GM10847 (cell line): ENCODE results near the gene DDAH1.

ENCODE experiments used
- POLR2A ChIP-seq: IDR thresholded peaks from 2 replicates; pipeline ENCODE4 v1.6.1; 2011; ENCODE audit not compliant: insufficient read length; ENCODE audit errors: extremely low read depth

DDAH1 gene

DNA sequence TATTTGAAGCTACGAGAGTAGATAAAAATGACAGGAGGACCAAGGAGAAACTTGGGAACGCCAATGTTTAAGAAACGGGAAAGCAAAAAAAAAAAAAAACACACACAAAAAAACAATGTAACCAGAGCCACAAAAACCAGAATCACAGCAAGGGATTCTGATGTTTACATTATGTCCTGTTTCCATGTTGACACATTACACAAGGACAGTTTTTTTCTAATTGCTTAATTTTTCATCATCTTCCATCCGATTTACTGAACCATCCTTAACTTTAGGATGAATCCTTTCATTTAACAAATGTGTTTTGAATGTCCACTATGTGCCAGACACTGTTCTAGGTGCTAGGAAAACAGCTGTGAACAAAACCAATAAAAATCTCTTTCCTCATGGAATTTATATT lies 187.2 kb downstream of the DDAH1 start:
- no peak for TF ChIP-seq POLR2A

DNA sequence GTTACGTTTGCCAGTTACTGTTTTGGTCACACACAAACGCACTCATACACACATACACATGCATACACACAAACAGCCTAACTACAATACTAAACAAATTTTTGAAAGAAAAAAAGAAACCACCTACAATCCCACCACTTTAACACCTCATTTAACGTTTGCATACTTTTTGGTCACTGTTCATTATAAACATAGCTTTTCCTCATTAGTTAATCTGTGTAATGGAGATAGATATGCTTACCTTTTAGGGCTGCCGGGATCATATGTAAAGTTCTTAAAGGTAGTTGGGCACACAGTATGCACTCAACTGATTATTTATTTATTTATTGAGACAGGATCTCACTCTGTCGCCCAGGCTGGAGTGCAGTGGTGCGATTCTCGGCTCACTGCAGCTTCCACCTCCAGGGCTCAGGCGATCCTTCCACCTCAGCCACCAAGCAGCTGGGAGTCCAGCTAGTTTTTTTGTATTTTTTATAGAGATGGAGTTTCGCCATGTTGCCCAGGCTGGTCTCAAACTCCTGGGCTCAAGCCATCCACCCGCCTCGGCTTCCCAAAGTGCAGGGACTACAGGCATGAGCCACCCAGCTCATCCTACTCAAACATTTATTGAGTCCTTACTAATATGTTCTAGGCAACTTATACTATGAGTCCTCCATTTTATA lies 187.8 kb downstream of the DDAH1 start:
- no peak for TF ChIP-seq POLR2A

DNA sequence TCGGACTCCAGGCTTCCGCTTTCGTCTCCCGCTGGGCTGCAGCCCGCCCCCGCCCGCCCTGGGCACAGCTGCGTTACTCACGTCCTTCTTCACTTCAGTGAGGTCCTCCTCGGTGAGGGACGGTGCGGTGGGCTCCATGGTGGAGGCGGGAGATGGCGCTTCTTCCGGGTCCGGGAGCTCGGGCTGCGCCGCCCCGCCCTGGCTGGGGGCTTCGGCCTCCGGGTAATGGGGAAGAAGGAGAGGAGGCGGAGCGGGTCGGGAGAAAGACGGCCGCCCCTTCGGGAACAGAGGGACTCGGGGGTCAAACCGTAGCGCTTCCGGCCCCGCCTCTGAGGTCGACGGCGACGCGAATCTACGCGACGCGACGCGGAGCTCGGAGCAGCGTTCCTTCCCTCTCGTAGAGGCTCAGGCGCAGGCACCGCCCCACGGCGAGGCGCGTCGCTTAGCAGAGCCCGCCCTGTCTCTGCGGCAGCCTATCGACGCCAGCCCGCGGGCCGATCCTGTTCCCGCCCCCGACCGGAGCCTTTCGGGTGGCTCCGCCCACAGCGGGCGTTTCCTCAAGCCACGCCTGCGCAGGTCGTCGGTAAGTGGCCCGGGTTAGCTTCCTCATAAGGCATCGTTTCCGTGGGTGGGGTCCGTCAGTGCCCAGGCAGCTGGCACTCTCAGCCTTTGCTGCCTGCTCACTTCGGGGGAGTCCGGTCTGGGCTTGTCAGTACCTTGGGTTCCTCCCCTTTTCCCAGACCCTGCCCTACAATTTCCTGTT lies 188.6 kb downstream of the DDAH1 start, which contains the start of gene BCL10:
Gene BCL10 (minus strand): TSS at position 418 of the 763 bp plus-strand sequence. CDS start 280 bp downstream, at position 138.
- TF ChIP-seq POLR2A, result peak; percentile 54

DNA sequence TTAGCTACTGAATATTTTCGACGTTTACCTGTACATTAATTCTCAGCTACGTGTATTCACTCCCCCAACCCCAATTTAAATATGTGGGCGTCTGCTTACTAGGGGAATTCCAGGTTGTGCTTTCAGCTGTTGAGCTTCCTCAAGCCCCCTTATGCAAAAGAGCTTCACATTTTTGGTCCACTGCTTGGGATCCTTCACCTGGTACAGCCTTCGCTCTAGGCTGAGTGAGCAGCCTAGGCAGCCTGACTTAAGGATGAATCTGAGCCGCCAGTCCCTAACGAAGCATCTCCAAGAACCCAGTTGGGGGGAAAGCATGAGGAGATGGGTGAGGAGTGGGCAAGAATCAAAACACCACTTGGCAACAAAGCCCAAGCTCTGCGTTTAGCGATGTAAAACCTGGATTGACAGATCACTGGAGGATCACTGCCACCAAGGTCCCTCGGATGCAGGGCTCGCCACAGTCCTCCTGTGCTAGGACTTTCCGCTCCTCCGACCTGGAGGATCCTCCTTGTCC lies 189.2 kb downstream of the DDAH1 start:
- peak; percentile 30 for TF ChIP-seq POLR2A

- no peak for TF ChIP-seq POLR2A
Measured at GRCh38 chr1:85274969-85275453, 189.9 kb downstream of the DDAH1 start.

GRCh38 chr1:85273397-85273796 lies 191.6 kb downstream of the DDAH1 start:
- TF ChIP-seq POLR2A, result no peak

GRCh38 chr1:85268801-85269585 lies 196.0 kb downstream of the DDAH1 start:
- TF ChIP-seq POLR2A, result no peak
